SK-N-DZ (cell line): ENCODE results near the gene TEX38. TPM values are rescaled to one million over a fixed set of nuclear protein-coding genes. Genes with fewer than 3 reads are reported as not detected.
"Not testable (repeated sequence)": the region's sequence is repeated elsewhere in the genome, so short reads cannot be mapped to it uniquely, and the experiment has no call there.

Experiments used
- DNase-seq: peaks from one replicate; pipeline ENCODE4 v3.0.0-alpha.2; 2015; ENCODE audit warnings: low spot score
- polyA plus RNA-seq, 2 experiments: library from polyadenylated mRNA; depleted of rRNA; stranded (reverse); fragments of >200 nt; gene quantifications; 2 replicates each; pipeline ENCODE4 v1.2.3, GENCODE V29; 2014

The TEX38 gene
- not detected in 2 replicates for polyA plus RNA-seq (2014; cell fraction: cytosol; rRNA removed)
- polyA plus RNA-seq (2014; cell fraction: nucleus; rRNA removed) = not detected in 2 replicates

DNA sequence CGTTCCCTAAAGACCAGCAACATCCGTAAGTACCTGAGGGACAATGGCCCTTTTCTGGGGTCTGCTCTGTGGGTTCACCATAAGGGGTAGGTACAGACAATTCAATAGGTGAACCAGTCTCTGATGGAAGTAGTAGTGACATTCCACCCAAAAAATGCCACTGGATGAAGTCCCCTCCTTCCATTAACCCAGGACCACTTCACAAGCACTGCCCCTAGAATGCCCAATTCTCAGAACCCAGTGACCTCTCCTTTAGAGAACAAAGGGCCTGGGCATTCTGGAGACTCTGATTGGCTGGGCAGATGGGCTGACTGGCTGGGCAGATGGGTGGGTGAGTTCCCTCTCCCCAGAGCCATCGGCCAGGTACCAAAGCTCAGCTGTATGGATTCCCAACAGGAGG, at the start of gene TEX38:
Gene TEX38 (plus strand): TSS at position 301 of the 400 bp plus-strand sequence. CDS start 81 bp downstream, at position 382.
- DNase-seq = no peak

DNA sequence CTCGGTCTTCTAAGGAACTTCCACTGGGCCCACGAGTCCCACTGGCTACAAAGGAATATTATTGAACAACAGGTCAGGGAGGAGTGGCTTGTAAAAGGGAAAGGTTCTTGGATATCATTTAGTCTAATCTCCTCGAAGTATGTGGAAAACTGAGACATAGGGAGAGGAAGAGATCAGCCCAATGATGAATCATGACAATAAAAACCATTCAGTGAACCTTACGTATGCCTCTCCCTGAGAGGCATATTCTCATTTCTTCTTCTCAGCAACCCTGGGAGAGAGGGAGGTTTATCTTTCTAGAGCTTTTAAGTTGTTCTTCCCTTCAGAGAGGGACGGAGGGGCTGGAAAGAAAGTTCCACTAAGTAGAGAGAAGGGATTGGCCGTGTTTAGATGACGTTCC, 49.7 kb upstream of the TEX38 start:
- no peak for DNase-seq

DNA sequence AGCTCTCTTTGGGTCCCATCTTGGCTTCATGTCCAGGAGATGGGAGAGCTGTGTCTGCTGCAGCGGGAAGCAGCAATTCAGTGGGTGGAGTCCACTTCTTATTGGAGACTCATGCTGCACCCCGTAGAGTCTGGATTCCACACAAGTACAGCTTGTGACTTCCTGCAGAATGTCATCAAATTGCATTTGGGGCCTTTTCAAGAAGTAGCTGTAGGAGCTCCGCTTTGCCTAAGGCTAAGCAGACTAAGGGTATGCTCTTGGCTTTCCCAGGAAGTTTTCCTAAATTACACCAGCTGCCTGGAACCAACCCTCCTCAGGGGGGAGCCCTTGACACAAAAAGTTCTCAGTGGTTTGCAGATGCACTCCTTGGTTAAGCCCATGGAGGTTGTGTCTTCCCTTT, 49.3 kb upstream of the TEX38 start:
- no peak for DNase-seq

DNA sequence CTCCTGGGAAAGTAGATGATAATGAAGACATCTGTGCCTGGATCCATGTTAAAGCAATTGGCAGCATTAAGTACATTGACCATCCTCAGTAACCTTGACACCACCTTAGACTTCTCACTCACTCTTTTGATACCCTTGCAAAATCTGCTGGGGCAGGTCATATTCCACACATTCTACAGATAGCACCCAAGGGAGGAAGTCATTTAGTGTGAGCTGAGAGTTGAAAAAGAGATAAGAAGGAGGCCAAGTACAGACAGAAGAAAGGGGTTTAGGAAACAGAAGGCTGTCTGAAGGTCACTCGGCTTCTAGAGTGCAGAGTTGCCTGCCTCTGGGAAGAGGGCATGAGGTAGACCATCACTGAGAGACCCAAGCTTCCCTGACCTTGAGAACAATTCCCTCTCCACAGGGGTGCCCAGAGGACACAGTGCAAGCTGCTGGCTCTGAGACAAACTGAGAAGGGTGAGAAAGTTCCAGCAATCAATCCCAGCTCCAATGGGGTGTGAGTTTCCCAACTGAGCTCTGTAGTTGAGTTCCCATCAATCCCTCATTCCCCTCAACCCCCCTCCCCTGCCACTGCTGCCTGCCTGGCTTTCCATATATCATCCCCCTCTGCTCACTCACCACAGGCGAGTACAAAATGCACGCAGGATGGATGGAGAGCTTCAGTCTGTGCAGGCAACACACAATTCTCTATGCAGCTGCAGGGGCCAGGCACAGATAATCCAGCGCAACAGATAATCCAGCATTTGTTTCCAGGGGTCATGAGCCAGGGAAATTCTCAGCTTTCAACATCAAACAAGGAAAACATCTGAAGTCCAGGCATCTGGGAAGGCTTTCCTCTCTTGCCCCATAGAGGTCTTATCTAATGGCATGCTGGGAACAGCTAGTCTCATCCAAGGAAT, 47.7 kb upstream of the TEX38 start:
- DNase-seq = no peak

DNA sequence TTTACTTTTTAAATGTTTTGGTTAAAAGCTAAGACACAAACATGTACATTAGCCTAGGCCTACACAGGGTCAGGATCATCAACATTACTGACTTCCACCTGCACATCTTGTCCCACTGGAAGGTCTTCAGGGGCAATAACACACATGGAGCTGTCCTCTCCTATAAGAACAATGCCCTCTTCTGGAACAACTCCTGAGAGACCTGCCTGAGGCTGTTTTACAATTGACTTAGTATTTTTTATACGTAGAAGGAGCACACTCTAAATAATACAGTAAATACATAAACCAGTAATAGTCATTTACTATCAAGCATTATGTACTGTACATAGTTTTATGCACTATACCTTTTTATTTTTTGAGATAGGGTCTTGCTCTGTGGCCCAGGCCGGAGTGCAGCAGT, 40.9 kb upstream of the TEX38 start:
- no peak for DNase-seq

DNA sequence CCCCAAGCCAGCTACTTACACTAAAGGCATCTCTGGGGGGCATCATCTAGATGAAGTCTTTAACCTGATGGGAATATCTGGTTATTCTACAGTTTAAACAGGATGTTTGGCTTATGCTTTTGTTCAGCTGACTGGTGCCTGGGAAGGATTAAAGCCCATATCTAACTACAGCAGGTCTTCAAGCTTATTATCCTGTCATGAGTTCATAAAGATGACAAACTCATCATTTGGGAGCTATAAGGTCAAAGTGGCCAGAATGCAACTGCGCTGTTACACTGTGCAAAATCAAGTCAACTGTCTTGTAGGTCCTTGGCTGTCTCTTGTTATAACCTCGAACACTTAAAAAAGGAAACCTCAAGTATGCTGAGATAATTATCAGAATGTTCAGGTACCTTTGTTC, 36.4 kb upstream of the TEX38 start:
- no peak for DNase-seq

DNA sequence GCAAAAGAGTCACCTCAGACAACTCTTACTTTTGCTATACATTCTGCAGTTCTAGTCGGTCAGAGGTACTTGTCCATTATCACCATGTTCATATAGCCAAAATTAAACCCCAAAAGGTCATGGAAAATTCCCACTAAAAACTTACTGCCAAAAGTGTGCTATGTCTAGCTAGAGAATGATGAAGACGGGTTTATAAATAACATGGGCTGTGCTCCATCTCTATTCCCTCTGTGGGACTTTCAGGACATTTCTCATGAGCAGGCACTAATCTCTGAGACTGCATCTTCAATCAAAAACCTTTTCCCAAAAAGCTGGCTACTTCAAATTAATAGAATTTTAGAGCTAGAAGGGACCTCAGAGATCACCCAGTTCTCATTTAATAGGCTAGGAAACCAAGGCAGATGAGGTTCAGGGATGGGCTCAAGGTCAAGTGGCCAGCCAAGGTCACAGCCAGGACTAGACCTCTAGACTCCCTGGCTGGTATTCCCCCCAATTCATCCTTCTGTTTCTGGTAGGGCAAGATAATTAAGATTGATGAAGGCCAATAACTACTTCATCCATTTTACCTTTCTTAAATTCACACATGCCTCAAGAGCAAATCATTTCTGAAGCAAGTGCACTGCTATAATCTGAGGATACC, 34.1 kb upstream of the TEX38 start:
- DNase-seq = no peak

DNA sequence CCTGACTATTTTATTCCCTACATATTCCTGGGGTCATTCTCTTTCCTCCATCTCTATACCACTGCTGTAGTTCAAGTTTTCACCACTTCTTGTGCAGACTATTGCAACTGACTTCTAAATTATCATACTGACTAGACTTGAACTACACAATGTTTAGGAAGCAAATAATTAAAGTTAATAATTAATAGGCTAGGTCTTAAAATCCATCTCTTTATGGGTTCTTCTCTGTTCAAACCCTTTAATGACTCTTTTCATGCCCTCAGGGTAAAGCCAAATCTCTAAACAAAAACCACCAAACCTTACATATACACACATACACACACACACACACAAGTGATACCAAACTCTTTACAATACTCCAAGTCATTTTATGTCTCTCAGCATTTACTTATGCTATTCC, 32.7 kb upstream of the TEX38 start:
- DNase-seq = no peak

DNA sequence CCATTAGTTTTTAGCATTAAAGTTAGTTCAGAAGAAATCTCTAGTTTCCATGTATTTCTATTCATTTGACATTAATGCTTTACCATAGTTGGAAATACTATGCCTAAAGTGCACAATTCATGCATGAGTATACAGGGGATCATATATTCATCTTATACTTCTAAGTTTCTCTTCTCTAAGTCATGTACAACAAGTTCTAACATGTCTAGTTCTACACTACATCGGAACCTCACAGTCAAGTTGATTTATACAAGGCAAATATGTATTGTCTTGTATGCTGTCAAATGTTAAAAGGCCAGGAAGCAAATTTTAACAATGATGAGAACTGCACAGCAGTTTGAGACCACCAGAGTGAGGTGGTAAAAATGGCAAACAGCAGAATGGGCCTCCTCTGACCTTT, 32.1 kb upstream of the TEX38 start:
- no peak for DNase-seq

DNA sequence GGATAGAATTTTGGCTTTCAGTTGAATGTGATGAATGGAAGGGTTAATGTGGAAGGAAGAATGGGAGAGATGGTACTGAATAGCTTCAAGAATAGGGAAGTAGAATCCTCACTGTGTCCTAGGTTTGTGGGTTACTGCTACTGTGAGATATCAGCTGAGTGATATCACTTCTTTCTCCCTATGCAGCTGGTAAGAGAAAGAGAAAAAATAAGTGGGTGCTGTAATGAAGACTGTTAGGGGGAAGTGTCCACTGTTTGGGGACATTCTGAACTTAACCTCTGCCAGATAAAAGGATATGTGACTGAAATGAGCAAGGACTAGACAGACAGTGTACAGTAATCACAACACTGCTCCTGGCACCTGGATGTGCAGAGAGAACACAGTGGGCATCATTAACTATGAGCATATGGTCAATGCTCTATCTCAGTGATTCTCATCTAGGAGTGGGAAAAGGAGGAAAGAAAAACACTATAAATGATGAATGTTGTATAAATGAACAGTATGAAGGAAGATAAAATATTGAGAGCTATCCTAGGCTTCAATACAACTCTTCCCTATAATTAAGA, 29.5 kb upstream of the TEX38 start:
- DNase-seq = no peak

DNA sequence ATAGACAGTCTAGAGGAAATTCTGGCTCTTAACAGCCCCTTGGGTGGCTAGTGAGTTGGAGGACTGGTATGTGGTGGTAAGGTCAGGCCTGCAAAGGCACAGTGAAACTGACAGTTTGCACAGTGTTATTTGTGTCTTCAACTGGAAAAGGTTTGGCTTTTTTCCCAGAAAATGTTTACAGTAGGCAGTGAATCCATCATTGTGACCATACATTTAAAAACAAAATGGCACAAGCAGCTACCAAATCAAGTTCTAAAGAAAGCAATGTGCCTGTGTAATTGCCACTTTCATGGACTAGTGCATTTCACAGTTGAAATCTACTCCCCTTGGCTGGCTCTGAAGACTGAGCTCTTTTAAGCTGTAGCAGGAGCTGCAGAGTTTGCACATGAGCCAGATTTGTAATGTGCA, 28.3 kb upstream of the TEX38 start:
- no peak for DNase-seq

DNA sequence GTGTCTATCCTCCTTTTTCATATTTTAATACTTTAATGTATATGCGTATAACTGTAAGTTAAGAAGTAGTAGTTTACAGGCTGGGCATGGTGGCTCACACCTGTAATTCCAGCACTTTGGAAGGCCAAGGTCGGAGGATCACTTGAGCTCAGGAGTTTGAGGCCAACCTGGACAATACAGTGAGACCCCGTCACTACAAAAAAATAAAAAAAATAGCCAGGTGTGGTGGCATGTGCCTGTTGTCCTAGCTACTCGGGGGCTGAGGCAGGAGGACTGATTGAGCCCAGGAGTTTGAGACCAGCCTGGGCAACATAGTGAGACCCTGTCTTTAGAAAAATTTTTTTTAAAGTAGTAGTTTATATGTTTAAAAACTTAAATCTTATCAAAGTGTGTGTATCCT, 25.8 kb upstream of the TEX38 start:
- DNase-seq = no peak

DNA sequence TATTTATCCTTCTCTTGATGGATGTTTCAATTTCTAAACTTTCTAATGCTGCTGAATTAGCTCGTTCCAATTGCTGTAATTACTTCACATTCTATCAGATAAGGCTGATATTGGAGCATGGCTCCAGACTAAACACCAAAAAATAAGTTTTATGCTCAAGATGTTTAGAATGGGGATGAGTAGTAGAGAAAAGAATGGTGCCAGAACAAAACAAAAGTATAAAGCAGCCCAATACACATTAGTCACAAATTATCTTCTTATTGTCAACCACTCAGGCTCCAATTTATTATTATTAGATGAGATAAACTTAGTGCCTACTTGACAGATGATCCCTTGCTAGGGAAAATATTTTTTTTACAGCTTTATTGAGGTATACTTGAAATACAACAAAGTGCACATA, 25.3 kb upstream of the TEX38 start:
- no peak for DNase-seq

DNA sequence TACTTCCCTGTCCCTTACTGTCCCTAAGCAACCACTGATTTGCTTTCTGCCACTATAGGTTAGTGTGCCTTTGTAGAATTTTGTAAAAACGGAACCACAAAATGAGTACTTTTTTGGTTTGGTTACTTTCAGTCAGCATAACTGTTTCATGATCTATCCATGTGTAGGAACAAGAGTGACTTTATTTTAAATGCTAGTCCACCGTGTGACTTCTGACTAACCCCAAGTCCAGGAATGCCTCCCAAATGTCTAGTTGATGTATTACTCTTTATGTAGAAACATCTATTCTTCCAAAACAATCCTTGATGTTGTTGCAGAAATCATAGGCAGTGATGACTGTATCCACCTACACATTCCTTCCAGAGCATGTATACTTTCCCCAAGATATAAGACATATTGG, 24.8 kb upstream of the TEX38 start:
- no peak for DNase-seq

DNA sequence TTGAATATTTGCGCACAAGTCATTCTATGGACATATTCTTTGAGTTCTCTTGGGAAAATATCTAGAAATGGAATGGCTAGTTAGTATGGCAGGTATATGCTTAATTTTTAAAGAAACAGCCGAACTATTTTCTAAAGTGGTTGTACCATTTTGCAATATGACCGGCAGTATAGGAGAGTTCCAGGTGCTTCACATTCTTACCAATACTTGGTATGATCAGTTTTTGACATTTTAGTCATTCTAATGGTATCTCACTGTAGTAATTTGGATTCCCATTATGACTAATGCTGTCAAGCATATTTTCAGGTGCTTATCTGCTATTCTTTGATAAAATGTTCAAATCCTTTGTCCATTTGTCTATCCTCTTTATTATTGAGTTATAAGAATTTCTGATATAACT, 24.0 kb upstream of the TEX38 start:
- DNase-seq = no peak

DNA sequence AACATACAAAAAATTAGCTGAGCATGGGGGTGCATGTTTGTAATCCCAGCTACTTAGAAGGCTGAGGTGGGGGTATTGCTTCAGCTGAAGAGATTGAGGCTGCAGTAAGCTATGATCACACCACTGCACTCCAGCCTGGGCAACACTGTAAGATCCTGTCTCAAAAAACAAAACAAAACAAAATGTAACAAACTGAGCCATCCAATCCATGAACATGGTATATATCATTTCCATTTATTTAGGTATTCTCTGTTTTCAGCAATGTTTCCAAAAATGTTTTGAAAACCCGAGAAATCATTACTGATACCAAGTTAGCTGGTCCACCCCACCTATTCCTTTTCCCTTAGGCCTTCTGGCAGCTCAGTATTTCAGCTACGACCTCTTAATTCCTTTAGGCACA, 21.9 kb upstream of the TEX38 start:
- no peak for DNase-seq

DNA sequence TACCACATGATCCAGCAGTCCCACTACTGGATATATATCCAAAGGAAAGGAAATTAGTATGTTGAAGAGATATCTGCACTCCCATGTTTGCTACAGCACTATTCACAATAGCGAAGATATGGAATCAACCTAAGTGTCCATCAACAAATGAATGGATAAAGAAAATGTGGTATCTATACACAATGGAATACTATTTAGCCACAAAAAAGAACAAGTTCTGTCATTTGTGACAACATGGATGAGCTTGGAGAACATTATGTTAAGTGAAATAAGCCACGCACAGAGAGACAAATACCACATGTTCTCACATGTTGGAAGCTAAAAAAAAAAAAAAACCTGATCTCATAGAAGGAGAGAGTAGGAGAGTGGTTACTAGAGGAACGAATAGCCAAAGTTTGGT, 21.2 kb upstream of the TEX38 start:
- DNase-seq = no peak

DNA sequence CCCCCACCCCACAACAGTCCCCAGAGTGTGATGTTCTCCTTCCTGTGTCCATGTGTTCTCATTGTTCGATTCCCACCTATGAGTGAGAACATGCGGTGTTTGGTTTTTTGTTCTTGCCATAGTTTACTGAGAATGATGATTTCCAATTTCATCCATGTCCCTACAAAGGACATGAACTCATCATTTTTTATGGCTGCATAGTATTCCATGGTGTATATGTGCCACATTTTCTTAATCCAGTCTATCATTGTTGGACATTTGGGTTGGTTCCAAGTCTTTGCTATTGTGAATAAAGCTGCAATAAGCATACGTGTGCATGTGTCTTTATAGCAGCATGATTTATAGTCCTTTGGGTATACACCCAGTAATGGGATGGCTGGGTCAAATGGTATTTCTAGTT, 20.5 kb upstream of the TEX38 start:
- DNase-seq = not testable (repeated sequence)

DNA sequence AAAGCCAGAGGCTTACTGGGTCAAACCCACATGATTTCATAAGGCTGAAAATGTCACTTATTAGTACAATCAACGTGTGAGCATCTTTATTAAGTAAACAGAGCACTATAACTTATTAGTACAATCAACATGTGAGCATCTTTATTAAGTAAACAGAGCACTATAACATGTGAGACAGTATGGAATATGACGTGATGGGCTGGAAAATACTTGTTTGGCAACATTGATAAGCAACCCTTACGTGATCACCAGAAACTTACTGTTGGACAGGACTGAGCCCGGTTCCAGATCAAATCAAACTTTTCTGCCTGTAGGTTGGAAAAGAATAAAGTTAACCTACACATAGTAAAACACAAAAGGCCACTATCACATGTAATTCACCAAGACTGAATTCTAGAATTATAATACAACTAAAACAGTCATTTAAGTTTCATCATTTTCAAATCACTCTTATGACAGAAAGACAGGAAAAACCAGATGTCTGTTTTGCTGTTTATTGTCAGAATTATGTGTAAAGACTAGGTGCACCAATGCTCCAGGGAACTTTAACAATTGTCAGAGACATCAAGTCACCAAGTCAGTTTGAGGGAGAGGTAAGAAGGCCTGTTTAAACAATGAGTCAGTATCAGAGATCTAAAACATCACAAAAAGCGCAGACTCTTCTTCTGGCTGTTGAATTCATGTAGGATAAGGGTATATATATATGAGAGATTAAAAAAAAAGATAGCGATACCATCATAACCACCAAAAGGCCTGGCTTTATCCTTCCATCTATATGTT, 19.1 kb upstream of the TEX38 start:
- DNase-seq = no peak

DNA sequence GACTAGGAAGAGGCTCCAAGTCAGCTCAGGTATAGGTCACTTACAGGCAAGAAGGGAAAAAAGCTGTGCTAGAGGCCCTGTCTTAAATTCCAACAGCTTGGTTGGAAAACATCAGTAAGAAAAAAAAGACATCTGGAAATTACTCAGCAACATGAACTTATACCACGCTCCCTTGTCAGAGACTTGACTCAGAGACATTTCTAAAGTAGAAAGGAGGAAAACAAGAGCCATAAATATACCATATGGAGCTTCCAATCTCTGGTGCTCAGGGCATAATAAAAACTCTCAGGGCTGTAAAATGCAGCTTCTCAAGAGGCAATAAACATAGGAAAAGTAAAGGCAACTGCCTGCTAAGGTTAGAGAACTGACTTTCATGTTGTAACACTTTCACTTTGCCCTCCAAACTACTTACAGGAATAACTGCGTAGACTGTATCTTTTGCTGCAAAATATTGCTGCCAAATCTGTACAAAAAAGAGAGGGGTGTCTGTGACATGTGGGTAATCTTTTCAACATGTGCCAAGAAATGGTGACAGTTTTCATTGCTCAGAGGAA, 18.2 kb upstream of the TEX38 start:
- no peak for DNase-seq

DNA sequence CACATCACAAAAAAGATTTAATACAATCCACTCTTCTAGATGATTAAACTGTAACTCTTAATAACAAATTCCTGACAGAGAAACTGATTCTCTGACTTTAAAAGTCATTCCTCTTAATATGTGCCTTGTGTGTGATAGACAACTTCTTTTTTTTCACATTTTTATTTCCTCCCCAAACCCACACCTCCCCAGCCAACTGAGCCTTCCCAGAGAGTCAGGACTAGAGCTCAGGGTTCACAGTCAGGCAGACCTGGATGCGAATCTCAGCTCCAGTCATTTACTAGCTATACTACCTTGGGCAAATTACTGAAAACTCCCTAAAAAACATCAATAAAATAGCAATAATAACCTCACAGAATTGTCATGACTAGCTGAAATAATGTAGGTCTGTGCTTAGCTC, 17.6 kb upstream of the TEX38 start:
- no peak for DNase-seq

DNA sequence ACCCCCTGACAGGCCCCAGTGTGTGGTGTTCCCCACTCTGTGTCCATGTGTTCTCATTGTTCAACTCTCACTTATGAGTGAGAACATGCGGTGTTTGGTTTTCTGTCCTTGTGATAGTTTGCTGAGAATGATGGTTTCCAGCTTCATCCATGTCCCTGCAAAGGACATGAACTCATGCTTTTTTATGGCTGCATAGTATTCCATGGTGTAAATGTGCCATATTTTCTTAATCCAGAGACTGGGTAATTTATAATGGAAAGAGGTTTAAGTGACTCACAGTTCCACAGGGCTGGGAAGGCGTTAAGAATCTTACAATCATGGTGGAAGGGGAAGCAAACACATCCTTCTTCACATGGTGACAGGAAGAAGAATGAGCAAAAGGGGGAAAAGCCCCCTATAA, 17.0 kb upstream of the TEX38 start:
- DNase-seq = not testable (repeated sequence)
